Measurements from ENCODE around the gene ARHGAP10. TPM values are rescaled to one million over a fixed set of nuclear protein-coding genes. Genes with fewer than 3 reads are reported as not detected.

Gene ARHGAP10
- total and polyA plus RNA-seq, 2 donors (not counting 1 experiment from before 2014, with no cell fraction given), result 0.10 to 0.34 TPM

- no peak for DNase-seq
- Histone ChIP-seq H3K27ac (ENCODE audit: low read length in 2 of 2) (no peak overlapping the region), H3K4me2 (replicated peaks; ENCODE audit: low read depth, low read length, poor library complexity, severe bottlenecking) (no peak overlapping the region), H3K4me1 (ENCODE audit: control insufficient read depth in 2 of 2, insufficient read depth in 2 of 2, low read length in 2 of 2) (no peaks in the 10 kb centered on the region), H3K4me3 (ENCODE audit: control extremely low read depth in 1 of 5, extremely low read depth in 1 of 5, insufficient read depth in 1 of 5, low read depth in 2 of 5, low read length in 4 of 5) (no peak overlapping the region), H3K9me3 (ENCODE audit: control extremely low read depth in 1 of 3, control insufficient read depth in 2 of 3, insufficient read depth in 1 of 3, low read length in 2 of 3) (no peaks in the 10 kb centered on the region), H3K9ac (ENCODE audit: low read length) (no peak overlapping the region), H3K27me3 (replicated peaks in 1 of 4; ENCODE audit: control extremely low read depth in 1 of 4, control insufficient read depth in 3 of 4, insufficient read depth in 4 of 4, low read length in 3 of 4) (no peaks in the 10 kb centered on the region), H3K36me3 (replicated peaks in 1 of 2; ENCODE audit: control extremely low read depth in 1 of 2, control insufficient read depth in 1 of 2, extremely low read depth in 1 of 2, insufficient read depth in 2 of 2, low read length in 1 of 2) (no peaks in the 10 kb centered on the region), H3K79me2 (ENCODE audit: control insufficient read depth, insufficient read depth, low read length) (no peaks in the 10 kb centered on the region), H4K20me1 (ENCODE audit: control insufficient read depth, insufficient read depth, low read length, poor library complexity, severe bottlenecking) (no peaks in the 10 kb centered on the region), H2AFZ (ENCODE audit: insufficient read depth, low read depth, low read length, poor library complexity, severe bottlenecking) (no peak overlapping the region)
- no peak for TF ChIP-seq CTCF (IDR thresholded peaks at IDR 0.05)
- TF ChIP-seq EZH2 (IDR thresholded peaks at IDR 0.05; ENCODE audit: borderline replicate concordance, insufficient read depth, low read depth, low read length, poor library complexity, severe bottlenecking), result no peak
- ChIA-PET POLR2A (no interaction called here), CTCF (interaction anchor here (1.5 to 2.5 kb wide), 2 partner anchors 20 to 22 kb away, joined by 7 to 8 read pairs; no protein-coding TSS in a partner anchor)
- no peak for ATAC-seq (ENCODE audit: low read depth)
- Mint-ChIP-seq H3K4me3 (no peak overlapping the region), H3K9me3 (ENCODE audit: insufficient read depth) (no peaks in the 10 kb centered on the region), H3K27ac (no peak overlapping the region), H3K4me1 (no peaks in the 10 kb centered on the region), H3K27me3 (peaks cover 6% of the 10 kb centered on the region)
- intact Hi-C loops (cut with micrococcal nuclease), result no loop called here
- WGBS (ENCODE audit: insufficient coverage), result 97% methylated on average over 7 of the region's 7 CpGs
These were observed 112.9 kb downstream of the ARHGAP10 start for GRCh38 chr4:147844781-147845180.

GRCh38 chr4:147846318-147847155, 114.6 kb downstream of the ARHGAP10 start:
- TF ChIP-seq CTCF (IDR thresholded peaks at IDR 0.05), result no peak
- no peak for TF ChIP-seq EZH2 (IDR thresholded peaks at IDR 0.05; ENCODE audit: borderline replicate concordance, insufficient read depth, low read depth, low read length, poor library complexity, severe bottlenecking)
- H3K79me2 ChIP-seq (ENCODE audit: control insufficient read depth, insufficient read depth, low read length), result no peaks in the 10 kb centered on the region
- H2AFZ ChIP-seq (ENCODE audit: insufficient read depth, low read depth, low read length, poor library complexity, severe bottlenecking), result no peak overlapping the region
- intact Hi-C loops (cut with micrococcal nuclease), result no loop called here
- no peak overlapping the region for H3K27ac ChIP-seq (ENCODE audit: low read length in 2 of 2)
- ATAC-seq (ENCODE audit: low read depth) (no peak), DNase-seq (no peak)
- Mint-ChIP-seq H3K4me3 (no peak overlapping the region), H3K4me1 (no peaks in the 10 kb centered on the region), H3K27me3 (peaks cover 6% of the 10 kb centered on the region), H3K27ac (no peak overlapping the region), H3K9me3 (ENCODE audit: insufficient read depth) (no peaks in the 10 kb centered on the region)
- no CpG with 5 or more reads among the region's 6 CpGs for WGBS (ENCODE audit: insufficient coverage)
- no peaks in the 10 kb centered on the region for H3K27me3 ChIP-seq (replicated peaks in 1 of 4; ENCODE audit: control extremely low read depth in 1 of 4, control insufficient read depth in 3 of 4, insufficient read depth in 4 of 4, low read length in 3 of 4)
- no peaks in the 10 kb centered on the region for H3K36me3 ChIP-seq (replicated peaks in 1 of 2; ENCODE audit: control extremely low read depth in 1 of 2, control insufficient read depth in 1 of 2, extremely low read depth in 1 of 2, insufficient read depth in 2 of 2, low read length in 1 of 2)
- no peaks in the 10 kb centered on the region for H3K4me1 ChIP-seq (ENCODE audit: control insufficient read depth in 2 of 2, insufficient read depth in 2 of 2, low read length in 2 of 2)
- ChIA-PET CTCF (interaction anchor here (0.5 to 2.5 kb wide), 2 partner anchors 18 to 145 kb away, joined by 3 to 8 read pairs; no protein-coding TSS in a partner anchor), POLR2A (no interaction called here)
- H3K4me3 ChIP-seq (ENCODE audit: control extremely low read depth in 1 of 5, extremely low read depth in 1 of 5, insufficient read depth in 1 of 5, low read depth in 2 of 5, low read length in 4 of 5), result no peak overlapping the region
- no peak overlapping the region for H3K4me2 ChIP-seq (replicated peaks; ENCODE audit: low read depth, low read length, poor library complexity, severe bottlenecking)
- H4K20me1 ChIP-seq (ENCODE audit: control insufficient read depth, insufficient read depth, low read length, poor library complexity, severe bottlenecking), result no peaks in the 10 kb centered on the region
- no peaks in the 10 kb centered on the region for H3K9me3 ChIP-seq (ENCODE audit: control extremely low read depth in 1 of 3, control insufficient read depth in 2 of 3, insufficient read depth in 1 of 3, low read length in 2 of 3)
- no peak overlapping the region for H3K9ac ChIP-seq (ENCODE audit: low read length)

Data from B cell (primary cell).